ENCODE measurements around the gene SH3RF1.
A peak's percentile ranks its signal among the peaks of the same experiment; 100 is the strongest.

SH3RF1 gene

DNA sequence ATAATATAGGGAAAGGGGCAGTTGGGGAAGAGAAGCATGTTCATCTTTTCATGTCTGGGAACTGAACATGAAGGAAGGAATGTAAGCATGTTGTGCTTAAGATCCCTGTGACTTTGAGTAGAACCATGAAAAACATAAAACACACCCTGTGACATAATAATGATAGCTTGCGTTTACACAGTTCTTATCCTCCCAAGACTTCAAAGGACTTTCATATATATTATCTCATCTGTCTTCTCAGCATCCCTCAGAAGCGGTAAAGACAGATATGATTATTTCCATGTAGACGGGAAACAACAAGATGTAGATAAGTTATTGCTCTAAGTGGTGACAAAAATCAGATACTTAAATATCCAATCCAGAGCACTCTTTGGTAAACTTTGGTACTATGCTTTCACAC lies 3.3 kb upstream of the SH3RF1 start:
- no peak for DNase-seq

DNA sequence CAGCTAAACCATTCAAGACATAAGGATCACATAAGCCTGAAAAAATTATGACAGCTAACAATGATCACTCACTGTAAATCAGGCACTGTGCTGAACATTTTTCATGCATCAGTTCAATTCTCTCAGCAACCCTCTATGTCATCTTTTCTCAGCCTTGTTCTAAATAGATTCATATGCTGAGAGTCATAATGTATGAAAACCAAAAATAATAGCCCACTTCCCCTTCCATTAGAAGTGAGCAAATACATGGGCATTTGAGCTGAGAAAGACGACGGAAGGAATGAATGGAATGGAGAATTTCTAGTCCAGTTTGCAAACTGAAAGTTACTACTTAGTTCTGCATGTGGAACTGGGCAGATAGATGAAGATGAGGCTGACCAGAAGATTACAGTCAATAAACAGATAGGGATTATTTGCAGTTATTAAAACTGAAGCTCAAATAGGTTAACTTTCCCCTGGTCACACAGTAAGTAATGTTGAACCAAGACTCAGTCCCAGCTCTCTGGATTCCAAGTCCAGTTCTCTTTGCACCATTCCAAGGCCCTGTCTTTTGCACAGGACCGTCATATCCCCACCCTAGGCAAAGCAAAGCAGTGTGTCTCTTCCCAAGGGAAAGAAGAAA lies 1.6 kb upstream of the SH3RF1 start:
- DNase-seq = no peak

DNA sequence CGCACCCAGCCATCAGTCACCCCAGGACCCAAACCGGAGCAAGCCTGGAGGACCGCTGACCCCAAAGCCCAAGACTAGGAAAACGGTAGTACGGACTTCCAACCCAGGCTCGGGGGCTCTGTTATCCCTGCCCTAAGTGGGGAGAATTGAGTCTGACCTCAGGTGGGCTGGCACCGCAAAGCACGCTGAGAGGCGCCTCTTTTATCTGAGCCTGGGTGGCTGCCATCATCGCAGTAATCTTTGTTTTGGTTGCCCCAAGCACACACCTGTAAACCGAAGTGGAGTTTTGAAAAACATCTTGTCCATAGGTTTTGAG lies 894 bp upstream of the SH3RF1 start:
- no peak for DNase-seq

DNA sequence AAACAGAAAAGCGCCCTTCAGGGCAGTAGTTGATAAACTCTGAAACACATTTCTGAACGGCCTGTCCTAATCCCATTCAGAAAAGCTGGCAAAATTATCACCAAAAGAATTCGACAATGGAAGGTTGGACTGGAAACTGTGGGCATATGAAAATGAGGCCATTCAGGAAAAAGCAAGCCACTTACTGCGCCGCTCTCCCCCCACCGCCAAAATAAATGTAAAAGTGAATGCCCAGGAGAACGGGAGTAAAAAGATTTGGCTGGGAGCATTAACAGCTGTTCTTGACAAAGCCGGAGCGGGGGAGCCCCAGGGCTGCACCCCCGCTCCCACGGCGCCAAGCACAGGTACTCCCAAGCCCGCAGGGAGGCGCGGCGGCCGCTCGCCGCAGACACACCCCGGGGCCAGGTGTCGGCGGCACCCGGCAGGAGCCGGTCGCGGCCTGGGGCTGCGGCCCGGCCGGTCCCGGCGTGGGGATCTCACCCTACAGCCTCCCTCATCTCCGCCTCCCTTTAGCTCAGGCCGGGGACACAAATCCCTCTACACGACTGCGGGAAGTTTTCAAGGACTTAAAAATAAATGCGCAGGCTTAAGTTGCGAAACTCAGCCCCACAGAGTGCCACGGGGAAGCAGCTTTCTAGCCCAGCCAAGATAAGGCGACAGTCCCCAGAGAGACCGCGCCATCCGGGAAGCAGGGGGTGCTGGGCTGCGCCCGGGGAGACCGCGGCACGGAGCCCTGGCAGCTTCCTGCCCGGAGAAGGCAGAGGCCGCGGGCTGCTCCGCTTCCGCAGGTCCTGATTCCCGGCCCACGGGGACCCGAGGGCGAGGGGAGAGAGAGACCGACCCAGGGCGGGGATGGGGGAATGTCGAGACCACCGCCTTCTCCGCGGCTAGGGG lies 593 bp downstream of the SH3RF1 start:
- peak; percentile 34 to 57 for DNase-seq

DNA sequence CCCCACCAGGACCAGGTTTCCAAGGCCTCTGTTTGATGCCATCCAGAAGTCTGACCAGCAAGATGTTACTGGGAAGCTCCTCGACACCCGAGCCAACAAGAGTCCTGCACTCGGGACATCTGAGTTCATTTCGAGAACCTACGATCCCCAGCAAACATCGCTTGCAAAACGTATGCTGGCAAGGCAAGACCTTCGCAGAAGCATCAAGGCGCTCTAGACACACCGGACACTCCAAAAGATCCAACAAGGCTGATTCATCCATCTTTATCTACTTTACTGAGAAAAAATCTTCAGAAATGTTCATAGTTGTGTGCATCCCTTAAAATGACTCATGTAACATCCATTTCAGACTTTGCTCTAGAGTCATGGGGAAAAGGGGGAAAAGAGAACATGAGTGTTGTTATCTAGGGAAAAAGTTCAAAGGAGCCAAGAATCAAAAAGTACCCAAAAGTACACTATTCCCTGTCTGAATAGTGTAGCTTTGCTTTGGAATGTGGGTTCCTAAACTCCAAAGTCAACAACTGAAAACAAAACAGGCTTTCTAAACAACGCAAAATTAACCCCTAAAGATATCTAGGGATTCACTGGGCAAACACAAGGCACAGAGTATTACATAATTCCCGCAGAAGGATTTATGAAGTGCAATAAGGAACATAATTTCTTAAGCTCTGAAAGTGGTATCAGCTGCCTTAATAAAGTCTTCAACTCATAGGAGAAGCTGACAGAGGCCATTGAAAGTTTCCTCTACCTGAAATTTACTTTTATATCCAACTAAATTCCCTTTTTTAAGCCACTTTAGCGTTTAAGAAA lies 1.6 kb downstream of the SH3RF1 start:
- DNase-seq = no peak

DNA sequence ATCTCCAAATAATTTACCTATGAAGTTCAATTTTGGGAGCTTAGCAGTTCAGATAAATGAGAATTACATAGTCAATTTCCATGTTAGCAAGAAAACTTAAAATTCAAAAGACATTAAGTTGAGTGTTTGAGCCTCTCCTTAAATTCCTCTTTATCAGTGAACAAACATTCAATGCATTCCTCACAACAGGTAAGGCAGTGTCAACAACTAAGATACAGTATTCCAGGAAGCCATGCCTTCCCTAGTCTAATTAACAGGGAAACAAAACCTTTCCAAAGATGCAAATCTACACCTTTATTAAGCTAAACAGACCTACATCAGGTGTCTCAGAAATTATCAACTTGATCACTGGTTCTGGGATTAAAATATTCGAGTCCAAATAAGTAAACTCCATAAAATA lies 3.7 kb downstream of the SH3RF1 start:
- DNase-seq = no peak

DNA sequence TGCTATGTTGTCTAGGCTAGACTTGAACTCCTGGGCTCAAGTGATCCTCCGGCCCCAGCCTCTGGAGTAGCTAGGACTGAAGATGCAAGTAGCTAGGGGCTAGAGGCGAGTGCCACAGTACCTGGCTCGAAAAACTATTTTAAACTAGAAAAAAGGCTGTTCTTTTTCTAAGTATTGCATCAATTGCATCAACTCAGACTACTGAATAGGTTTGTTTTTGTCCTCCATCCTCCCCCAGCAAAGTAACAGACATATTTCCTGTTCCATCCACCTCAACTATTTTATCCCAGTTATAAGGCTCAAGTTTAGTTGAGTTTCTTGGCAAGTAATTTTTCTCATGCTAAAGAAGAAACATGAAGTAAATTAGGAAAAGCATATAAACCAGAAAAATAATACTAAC lies 4.1 kb downstream of the SH3RF1 start:
- DNase-seq = no peak

DNA sequence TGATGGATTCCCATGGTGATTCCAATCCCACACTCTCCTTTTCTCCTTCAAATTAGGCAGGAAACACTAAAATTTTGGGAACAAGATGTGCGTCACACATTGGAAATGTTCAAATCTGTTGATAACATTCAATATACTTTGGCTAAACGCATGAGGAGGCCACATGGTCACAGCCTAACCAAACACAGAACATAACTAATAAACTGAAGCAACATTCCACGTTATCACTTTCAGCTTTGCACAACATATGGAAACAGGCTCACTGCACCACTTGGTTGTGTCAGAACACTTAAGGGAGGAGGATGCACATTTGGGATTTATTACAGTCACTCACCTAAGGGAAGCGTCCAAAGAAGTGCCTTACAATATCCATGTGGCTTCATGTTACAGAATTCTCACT lies 4.7 kb downstream of the SH3RF1 start:
- no peak for DNase-seq

DNA sequence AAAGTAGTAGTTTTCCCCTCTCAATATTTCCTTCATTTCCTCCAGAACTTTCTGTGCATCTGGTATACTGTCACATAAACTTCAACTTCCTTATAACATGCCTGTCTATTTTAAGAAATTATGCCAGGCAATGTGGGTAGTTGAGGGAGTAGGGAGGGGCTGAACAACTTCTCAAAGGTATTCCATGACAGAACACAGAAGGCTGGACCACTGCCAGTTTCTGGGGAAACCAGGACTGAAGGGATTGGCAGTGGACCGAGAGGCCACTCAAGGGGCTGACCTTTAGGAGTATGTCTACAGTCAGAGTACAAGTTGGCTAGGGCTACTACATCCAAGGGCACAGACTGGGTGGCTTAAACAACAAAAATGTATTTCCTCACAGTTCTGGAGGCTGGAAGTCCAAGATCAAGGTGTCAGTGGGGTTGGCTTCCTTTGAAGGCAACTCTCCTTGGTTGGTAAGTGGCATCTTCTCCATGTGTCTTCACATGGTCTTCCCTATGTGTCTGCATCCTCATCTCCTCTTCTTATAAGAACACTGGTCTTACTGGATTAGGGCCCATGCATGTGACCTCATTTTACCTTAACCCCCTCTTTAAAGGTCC lies 6.9 kb downstream of the SH3RF1 start:
- no peak for DNase-seq

DNA sequence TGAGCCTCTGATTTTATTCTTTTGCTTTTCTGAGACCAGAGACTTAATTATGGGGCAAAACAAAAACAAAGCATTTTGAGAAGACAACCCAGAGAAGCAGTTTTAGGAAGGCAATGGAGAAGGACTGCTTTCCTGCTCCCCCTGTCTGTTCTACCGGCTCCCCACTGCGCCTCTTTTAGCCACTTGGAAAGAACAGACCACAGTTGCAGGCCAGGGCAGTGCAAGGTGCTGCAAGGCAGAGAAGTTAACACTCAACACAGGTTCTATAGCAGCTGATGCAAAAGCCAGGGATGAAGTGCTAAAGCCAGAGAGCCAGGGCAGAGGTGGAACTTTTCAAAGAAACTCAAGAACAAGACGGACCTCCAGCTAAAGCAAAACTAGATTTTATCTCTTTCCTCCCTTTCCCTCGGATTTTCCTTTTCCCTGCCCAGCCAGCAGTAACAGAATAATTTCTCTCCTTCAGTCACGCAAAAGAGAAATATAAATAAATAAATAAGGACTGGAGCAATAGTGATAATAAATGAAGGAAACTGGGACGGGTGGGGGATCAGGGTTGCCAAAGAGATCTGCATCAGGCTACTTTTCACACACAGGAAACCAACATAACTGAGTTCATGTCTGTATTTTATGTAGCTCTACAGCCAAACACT lies 10.4 kb downstream of the SH3RF1 start:
- no peak for DNase-seq

DNA sequence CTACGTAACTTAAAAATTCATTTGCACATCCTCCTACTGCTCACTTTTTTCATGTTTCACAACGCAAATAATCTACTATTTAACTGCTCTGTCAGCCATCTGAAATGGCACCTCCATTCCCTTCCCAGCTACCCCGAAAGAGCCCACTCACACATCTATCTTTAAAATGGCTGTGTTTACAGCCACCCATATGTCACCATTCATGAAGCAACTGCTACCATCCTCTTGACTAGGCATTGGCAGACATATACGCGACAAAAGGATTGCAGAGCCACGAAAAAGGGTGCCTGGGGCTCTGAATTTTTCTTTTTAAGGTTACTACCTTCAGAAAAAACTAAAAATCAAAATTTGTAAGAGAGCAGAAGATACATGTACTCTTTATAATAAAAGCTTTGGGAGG lies 11.5 kb downstream of the SH3RF1 start:
- no peak for DNase-seq

DNA sequence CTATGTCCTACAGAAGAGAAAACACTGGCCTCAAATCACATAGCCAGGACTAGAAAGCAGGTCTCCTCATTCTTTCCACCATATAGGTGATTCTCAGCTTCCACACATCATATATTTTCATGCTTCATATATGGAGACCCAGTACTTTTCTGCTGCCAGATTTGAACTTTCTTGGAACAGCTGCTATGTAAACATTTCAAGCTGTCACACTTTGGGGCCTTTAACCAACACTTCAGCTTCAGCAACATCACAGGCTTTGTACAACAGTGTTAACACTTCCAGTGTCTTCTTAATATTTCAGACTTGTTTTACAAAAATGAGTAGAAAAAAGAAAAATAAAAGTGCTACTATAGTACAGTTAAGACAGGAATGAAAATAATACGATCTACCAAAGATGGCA lies 12.6 kb downstream of the SH3RF1 start:
- no peak for DNase-seq

DNA sequence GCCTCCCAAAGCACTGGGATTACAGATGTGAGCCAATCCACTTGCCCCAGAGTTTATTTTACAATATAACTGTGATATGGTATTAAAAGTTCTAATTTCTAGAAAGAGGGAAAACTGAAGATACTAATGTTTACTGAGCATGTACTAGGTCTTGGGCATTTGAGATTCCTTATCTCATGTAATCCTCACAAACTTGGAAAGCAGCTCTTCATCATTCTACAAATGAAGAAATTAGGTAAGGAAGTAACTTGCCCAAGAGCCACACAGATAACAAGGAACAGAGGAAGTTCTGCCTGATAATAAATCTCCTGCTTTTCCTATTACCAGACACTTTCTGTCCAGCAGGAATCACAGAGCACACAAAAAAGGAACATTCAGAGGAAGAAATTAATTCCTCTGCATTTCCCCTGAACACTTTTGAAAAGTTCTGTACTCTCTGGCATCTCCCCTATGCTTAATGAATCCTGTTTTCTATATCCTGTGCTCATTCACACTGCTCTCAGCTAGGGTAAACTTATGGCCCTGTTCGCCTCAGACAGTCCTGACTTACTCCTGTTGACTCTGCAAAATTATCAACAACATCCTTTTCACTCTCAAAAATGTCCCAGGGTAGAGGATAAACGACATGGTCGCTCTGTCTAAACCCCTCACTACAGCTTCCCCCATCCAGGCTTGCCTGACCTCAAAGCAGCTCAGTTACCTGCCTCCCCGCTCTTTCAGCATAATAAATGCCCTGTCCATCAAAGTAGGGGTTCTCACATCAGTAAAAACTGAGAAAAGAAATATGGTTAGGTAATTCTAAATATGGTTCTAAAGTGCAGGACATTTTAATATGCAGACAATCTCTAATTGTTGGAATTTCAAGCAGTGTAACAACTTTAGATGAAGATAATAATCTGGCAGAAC lies 13.6 kb downstream of the SH3RF1 start:
- no peak for DNase-seq

DNA sequence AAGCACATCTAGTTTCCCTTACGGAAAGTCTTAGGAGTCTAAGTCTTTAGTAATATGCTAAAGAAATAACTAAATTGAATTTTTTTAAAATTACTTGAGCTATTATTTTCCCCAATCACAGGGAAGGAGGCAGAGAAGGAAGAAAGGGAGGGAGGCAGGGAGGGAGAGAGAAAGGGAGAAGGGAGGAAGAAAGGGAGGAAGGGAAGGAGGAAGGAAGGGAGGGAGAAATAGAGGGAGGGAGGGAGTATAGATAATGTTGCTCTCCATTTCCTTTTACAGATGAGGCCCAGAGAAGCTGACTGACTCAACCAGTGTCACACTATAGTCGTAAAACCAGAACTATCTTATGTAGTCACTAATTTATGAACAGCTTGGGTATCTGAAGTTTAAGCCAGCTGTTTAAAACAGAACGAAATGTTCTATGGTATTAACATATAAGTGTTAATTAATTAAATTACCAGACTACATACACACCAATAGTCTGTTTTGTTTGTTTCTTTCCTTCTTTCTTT lies 14.6 kb downstream of the SH3RF1 start:
- DNase-seq = no peak

DNA sequence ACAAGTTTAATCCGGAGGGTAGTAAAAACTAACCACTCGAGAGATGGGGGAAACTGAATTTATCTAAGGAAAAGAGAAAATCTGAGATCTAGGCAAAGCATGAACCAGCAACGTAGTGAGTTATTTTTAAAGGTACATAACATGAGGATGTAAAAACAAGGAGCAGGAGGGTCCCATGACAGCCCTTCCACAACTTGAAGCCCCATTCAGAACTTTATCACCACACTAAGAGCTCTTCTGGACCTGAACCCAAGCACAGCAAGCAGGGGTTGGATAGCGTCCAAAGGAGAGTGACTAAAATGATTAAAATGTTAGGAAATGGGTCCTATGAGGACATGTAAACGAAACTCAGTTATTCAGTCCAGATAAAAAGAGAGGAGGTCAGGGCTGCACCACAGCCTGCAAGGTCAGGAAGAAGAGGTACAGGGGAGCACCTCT lies 16.2 kb downstream of the SH3RF1 start:
- DNase-seq = no peak

DNA sequence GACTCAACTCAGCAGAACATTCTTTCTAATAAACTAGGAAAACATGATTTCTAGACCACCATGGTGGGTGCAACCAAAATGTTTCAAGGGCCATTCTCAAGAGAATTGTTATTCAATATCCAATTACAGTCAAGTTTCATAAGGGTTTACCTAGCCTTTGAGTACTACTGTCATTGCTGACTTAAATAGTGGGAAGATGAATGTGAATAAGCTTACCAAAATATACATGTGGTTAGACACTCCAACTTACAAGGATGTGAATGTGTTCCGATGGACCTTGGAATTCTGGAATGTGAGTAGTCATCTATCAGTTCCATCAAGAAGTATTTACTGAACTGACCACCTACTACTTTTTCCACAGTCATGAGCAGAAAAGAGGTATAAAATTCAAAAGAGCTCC lies 16.9 kb downstream of the SH3RF1 start:
- DNase-seq = no peak

DNA sequence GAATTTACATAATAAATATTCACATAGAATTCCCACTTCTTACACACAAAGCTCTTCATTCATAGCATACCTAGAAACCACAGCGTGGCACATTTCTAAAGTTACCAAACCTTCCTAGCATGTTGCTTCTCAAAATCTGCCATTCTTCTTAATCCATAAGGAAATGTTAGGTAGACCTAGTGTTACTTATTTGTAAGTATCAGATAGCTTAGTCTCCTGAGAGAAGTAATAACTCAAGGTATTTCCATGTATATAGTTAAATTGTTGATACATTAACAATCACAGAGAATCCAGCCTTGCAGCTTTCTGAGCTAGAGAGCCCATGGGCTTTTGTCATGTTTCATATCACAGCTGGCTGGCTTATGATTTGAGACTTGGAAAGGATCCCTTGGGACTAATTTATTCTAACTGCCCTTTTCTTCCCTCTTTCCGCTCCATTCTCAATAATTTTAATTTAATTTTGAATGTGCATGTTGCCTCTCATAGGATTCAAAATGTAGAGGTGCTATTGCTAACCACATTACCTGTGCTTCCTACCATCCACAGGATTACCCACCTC lies 17.6 kb downstream of the SH3RF1 start:
- DNase-seq = no peak

DNA sequence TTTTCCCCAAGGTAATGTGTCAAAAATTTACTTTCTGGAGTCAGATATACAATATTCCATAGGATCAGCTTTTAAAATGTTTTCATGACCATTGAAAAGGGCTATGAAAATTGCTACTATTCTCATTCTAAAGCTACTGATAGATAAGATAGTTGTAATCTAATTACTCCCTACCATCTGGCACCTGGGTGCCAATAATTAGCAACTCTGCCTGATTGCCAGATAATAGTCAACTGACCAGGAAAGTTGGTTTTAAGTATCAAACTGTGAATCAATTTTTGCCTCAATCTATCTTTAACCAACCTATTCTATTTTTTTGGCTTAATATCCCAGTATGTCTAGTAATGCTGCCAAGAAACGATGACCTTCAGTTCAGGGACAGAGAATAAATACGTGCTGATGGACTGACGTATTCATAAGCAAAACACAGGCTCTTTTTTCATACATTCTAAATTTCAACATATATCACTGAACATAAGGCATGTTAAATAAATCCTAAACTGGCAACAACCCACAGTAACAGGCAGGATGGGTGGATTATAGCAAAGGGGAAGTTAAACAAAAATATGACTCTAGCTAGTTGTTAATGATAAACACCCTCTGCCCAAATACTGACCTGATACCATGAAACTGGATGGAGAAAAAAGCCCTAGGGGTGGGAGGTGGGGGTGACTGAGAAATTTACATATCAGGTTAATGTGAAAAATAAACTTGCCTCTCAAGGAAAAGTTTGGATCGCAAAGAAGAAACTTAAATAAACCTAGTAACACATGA lies 18.2 kb downstream of the SH3RF1 start:
- no peak for DNase-seq

DNA sequence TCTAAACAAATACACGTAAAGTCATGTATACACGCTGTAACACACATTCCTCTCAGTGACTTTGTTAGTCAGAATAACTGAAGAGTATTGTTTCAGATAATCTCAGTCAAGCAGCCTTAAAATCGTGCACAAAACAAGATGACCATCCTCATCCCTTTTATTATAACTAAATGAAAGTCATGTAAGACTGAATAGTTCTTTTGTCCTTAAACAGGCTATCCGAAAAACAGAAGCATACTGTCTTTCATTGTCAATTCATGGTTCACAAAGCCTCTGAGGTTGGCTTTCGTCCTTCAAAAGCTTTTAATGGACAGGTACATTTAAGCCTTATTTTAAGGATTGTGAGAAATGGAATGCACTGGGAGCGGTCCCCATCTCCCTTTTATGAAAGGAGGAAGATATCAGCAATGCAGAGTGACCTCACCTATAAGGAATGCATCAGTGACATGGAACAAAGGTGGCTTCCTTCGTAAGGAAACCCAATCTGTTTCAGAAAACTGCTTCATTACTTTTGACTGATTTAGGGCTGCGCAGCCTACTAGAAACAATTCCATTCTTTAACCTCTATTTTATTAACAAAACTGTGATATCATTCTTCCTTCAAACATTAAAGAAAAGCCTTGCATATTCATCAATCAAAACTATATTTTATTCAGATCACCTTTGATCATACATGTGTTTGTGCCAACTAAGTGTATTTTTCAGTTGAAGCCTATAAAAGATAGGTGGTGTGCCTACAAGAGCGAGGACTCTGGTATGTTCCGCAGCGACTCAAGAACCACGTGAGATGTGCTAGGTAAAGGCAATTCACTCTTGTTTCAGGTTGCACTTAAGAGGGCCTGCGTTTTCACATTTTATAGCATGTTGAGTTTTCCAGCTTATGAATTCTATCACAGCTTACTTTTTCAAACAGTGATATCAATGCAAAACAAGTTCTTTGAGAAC lies 19.2 kb downstream of the SH3RF1 start:
- DNase-seq = no peak

All from bone marrow (tissue), 2 donors.